RWPE2 (cell line): ENCODE results near the gene ABCA2.

Experiments
- ATAC-seq: fragments of 200-7000 bp; cut with Tn5 transposase; 3 replicates; pipeline ENCODE4 v1.9.1; 2021; ENCODE audit warnings: low read depth
- DNase-seq: peaks from one replicate; pipeline ENCODE4 v3.0.0-alpha.2; 2020; ENCODE audit warnings: low spot score
- H3K27ac ChIP-seq: fragments of 450-650 bp; 2 replicates; pipeline ENCODE4 v1.5.1; 2017; ENCODE audit warnings: mild to moderate bottlenecking; ENCODE audit not compliant: poor library complexity, severe bottlenecking
- H3K27me3 ChIP-seq: fragments of 250-450 bp; sonication (Bioruptor Pico); 2 replicates; pipeline ENCODE4 v1.5.1; 2021; ENCODE audit warnings: mild to moderate bottlenecking, moderate library complexity; ENCODE audit not compliant: insufficient read depth, poor library complexity, severe bottlenecking
- H3K36me3 ChIP-seq: fragments of 250-450 bp; sonication (Bioruptor Pico); 2 replicates; pipeline ENCODE4 v1.5.1; 2020; ENCODE audit warnings: low read depth, mild to moderate bottlenecking, moderate library complexity
- H3K4me1 ChIP-seq: fragments of 250-450 bp; sonication (Bioruptor Pico); 2 replicates; pipeline ENCODE4 v1.5.1; 2021; ENCODE audit warnings: mild to moderate bottlenecking, moderate library complexity; ENCODE audit not compliant: insufficient read depth, poor library complexity, severe bottlenecking
- H3K4me3 ChIP-seq: fragments of 250-450 bp; sonication (Bioruptor Pico); 2 replicates; pipeline ENCODE4 v1.5.1; 2021; ENCODE audit warnings: mild to moderate bottlenecking, moderate library complexity; ENCODE audit not compliant: severe bottlenecking
- H3K9me3 ChIP-seq: fragments of 250-450 bp; sonication (Bioruptor Pico); 2 replicates; pipeline ENCODE4 v1.5.1; 2021; ENCODE audit warnings: mild to moderate bottlenecking, moderate library complexity; ENCODE audit not compliant: severe bottlenecking
- TF ChIP-seq, protein P1 (sequence below): fragments of 450-650 bp; IDR thresholded peaks from one replicate; pipeline ENCODE4 v1.5.1; 2017; ENCODE audit warnings: mild to moderate bottlenecking, moderate library complexity; ENCODE audit not compliant: poor library complexity, severe bottlenecking

Gene ABCA2

GRCh38 chr9:137074657-137075274, 46.7 kb upstream of the ABCA2 start:
- no peaks in the 10 kb centered on the region for H3K27me3 ChIP-seq
- ATAC-seq (no peak), DNase-seq (no peak)
- no peaks in the 10 kb centered on the region for H3K4me1 ChIP-seq
- no peak overlapping the region for H3K27ac ChIP-seq
- no peaks in the 10 kb centered on the region for H3K9me3 ChIP-seq
- H3K36me3 ChIP-seq, result peaks cover 9% of the 10 kb centered on the region; the same call in 1 of the 2 replicates
- no peak overlapping the region for H3K4me3 ChIP-seq
- TF ChIP-seq, protein P1, sequence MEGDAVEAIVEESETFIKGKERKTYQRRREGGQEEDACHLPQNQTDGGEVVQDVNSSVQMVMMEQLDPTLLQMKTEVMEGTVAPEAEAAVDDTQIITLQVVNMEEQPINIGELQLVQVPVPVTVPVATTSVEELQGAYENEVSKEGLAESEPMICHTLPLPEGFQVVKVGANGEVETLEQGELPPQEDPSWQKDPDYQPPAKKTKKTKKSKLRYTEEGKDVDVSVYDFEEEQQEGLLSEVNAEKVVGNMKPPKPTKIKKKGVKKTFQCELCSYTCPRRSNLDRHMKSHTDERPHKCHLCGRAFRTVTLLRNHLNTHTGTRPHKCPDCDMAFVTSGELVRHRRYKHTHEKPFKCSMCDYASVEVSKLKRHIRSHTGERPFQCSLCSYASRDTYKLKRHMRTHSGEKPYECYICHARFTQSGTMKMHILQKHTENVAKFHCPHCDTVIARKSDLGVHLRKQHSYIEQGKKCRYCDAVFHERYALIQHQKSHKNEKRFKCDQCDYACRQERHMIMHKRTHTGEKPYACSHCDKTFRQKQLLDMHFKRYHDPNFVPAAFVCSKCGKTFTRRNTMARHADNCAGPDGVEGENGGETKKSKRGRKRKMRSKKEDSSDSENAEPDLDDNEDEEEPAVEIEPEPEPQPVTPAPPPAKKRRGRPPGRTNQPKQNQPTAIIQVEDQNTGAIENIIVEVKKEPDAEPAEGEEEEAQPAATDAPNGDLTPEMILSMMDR, result no peak

- H3K4me1 ChIP-seq, result no peaks in the 10 kb centered on the region
- TF ChIP-seq, protein P1, result no peak
- ATAC-seq, result no peak
- H3K27me3 ChIP-seq, result no peaks in the 10 kb centered on the region
- no peak overlapping the region for H3K27ac ChIP-seq
- no peak overlapping the region for H3K4me3 ChIP-seq
- H3K36me3 ChIP-seq, result peaks cover 5% of the 10 kb centered on the region; the same call in 1 of the 2 replicates
- no peaks in the 10 kb centered on the region for H3K9me3 ChIP-seq
- no peak for DNase-seq
Measured at GRCh38 chr9:137073992-137074399, 46.0 kb upstream of the ABCA2 start.

DNA sequence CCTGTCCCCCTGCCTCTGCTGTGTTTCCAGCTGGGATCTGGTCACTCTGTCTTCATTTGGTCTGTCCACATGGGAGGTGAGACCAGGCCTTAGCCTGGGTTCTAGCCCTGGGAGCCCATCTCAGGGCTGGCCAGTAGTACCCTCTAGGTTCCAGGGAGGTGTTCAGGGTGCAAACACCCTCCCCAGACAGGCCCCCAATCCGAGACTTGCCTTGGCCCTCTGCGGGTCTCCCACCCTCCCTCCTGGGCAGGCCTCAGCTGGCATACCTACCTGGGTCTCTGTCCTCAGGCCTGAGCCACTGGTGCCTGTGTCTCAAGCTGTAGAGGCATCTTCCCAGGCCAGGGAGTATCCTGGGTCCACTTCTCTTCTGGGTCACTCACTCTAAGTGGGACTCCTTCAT, 43.2 kb upstream of the ABCA2 start:
- H3K4me3 ChIP-seq, result peak overlapping the region; percentile 90
- no peak for DNase-seq

GRCh38 chr9:137070906-137071275, 42.9 kb upstream of the ABCA2 start:
- no peak for DNase-seq
- Histone ChIP-seq H3K9me3 (no peaks in the 10 kb centered on the region), H3K36me3 (no peaks in the 10 kb centered on the region), H3K27me3 (no peaks in the 10 kb centered on the region), H3K4me1 (no peaks in the 10 kb centered on the region), H3K27ac (peak overlapping the region; percentile 47), H3K4me3 (peak overlapping the region; percentile 90)
- TF ChIP-seq, protein P1, result no peak
- peak; percentile 8 for ATAC-seq

More for the DNA sequence above, 43.2 kb upstream of the ABCA2 start:
- Histone ChIP-seq H3K4me1 (no peaks in the 10 kb centered on the region), H3K9me3 (no peaks in the 10 kb centered on the region), H3K27ac (peak overlapping the region; percentile 47), H3K27me3 (no peaks in the 10 kb centered on the region), H3K36me3 (no peaks in the 10 kb centered on the region)
- ATAC-seq, result no peak
- TF ChIP-seq, protein P1, result no peak

DNA sequence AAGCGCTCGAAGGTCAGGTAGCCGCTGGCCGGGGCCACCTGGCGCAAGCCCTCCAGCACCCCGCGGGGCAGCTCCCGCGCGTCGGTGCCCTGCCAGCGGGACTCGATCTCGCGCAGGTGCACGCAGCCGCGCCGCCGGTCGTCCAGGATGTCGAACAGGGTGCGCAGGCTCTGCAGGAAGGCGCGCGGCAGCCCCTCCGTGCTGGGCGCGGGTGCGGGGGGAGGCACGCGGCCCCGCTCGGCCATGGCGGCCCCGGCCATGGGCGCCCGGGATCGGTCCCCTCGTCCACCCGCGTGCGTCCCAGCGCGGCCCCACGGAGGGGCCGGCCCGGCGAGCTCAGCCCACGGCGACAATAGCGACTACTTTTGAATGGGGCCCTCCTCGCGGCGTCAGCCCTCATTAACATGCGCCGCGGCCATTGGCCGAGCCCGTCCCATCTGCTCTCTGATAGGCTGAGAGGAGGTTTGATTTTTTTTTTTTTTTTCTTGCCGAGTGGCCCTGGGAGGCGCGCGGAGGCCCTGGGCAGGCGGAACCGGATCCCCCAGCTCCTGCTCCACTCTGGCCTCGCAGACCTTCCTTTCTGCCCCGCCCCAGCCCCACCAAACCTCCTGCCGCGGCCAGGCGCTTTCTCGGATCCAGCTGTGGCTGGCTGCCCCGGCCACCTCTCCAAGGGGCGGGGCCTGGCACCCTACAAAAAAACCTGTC, 42.3 kb upstream of the ABCA2 start, which contains the start of gene SAPCD2:
SAPCD2 (minus strand) TSS at position 357 of the 705 bp plus-strand sequence; CDS start at position 260, 97 bp downstream.
- TF ChIP-seq, protein P1, result no peak
- no peaks in the 10 kb centered on the region for H3K9me3 ChIP-seq
- H3K4me3 ChIP-seq, result peak within 1 kb of the TSS; percentile 90
- peak; percentile 88 for DNase-seq
- H3K27ac ChIP-seq, result peak within 1 kb of the TSS; percentile 47
- ATAC-seq, result peak; percentile 76
- H3K27me3 ChIP-seq, result no peaks in the 10 kb centered on the region
- no peaks in the 10 kb centered on the region for H3K36me3 ChIP-seq
- H3K4me1 ChIP-seq, result no peaks in the 10 kb centered on the region
